ENCODE data around the gene TTLL5. TPM values are rescaled to one million over a fixed set of nuclear protein-coding genes. Genes with fewer than 3 reads are reported as not detected.

Gene TTLL5
- polyA plus RNA-seq, 1 of the 3 experiments (the other 2 are of a cell fraction): 9.6 TPM

DNA sequence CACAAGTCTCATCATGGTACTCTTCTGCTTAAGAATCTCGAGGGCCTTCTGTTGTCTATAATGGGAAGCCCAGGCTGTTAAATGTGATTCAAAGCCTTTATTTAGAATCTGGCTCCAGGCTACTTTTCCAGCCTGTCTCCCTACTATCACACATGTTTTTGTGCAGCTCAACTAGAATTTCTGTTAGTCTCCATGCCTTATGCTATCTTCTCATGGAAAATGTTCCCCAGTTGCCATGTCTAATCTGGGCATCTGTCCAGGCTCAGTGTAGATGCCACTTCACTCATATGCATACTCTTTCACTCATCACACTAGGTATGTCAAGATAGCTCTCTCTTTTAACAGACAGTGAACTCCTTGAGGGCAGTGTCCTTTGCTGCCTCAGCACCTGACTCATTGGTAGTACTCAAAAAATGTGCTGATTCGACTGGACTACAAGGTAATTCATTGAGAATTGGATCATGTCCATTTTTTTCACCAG lies 145.3 kb downstream of the TTLL5 start:
- ChIA-PET POLR2A (no interaction called here), CTCF (no interaction called here)
- no peak for DNase-seq
- Histone ChIP-seq H4K20me1 (ENCODE audit: insufficient read depth) (no peaks in the 10 kb centered on the region), H3K27me3 (ENCODE audit: insufficient read depth) (no peaks in the 10 kb centered on the region), H3K79me2 (ENCODE audit: insufficient read depth) (no peaks in the 10 kb centered on the region), H3K4me2 (no peak overlapping the region), H2AFZ (ENCODE audit: low read depth) (no peak overlapping the region), H3K9me2 (no peaks in the 10 kb centered on the region), H3F3A (replicated peaks; ENCODE audit: insufficient read depth) (peaks cover 3% of the 10 kb centered on the region), H3K9ac (no peak overlapping the region), H3K36me3 (replicated peaks in 1 of 2; ENCODE audit: control insufficient read depth in 1 of 2, insufficient read depth in 2 of 2, low read length in 1 of 2) (peaks cover 2 to 4% of the 10 kb centered on the region in 2 experiments), H3K27ac (ENCODE audit: low read depth in 2 of 2, low read length in 1 of 2) (no peak overlapping the region), H3K4me1 (ENCODE audit: control insufficient read depth in 1 of 2, insufficient read depth in 2 of 2, low read depth in 1 of 2, low read length in 1 of 2) (no peaks in the 10 kb centered on the region), H3K4me3 (ENCODE audit: low read depth in 2 of 2, low read length in 1 of 2) (no peak overlapping the region), H3K9me3 (no peaks in the 10 kb centered on the region)
- TF ChIP-seq TCF12 (IDR thresholded peaks at IDR 0.05) (no peak), TAF1 (IDR thresholded peaks at IDR 0.05; ENCODE audit: borderline replicate concordance, low read depth, low read length) (no peak), JUND (IDR thresholded peaks at IDR 0.05) (no peak), MXI1 (IDR thresholded peaks at IDR 0.05; ENCODE audit: low read depth, low read length) (no peak), EZH2phosphoT487 (IDR thresholded peaks at IDR 0.05; ENCODE audit: borderline replicate concordance, low read depth) (no peak), MEF2A (IDR thresholded peaks at IDR 0.05; ENCODE audit: borderline replicate concordance, low read depth) (no peak)
- TF ChIP-seq, protein P1, sequence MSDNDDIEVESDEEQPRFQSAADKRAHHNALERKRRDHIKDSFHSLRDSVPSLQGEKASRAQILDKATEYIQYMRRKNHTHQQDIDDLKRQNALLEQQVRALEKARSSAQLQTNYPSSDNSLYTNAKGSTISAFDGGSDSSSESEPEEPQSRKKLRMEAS (IDR thresholded peaks at IDR 0.05; ENCODE audit: low read depth): no peak
- TF ChIP-seq, protein P2, sequence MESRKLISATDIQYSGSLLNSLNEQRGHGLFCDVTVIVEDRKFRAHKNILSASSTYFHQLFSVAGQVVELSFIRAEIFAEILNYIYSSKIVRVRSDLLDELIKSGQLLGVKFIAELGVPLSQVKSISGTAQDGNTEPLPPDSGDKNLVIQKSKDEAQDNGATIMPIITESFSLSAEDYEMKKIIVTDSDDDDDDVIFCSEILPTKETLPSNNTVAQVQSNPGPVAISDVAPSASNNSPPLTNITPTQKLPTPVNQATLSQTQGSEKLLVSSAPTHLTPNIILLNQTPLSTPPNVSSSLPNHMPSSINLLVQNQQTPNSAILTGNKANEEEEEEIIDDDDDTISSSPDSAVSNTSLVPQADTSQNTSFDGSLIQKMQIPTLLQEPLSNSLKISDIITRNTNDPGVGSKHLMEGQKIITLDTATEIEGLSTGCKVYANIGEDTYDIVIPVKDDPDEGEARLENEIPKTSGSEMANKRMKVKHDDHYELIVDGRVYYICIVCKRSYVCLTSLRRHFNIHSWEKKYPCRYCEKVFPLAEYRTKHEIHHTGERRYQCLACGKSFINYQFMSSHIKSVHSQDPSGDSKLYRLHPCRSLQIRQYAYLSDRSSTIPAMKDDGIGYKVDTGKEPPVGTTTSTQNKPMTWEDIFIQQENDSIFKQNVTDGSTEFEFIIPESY (IDR thresholded peaks at IDR 0.05; ENCODE audit: borderline replicate concordance, low read depth): no peak
- TF ChIP-seq, protein P3, sequence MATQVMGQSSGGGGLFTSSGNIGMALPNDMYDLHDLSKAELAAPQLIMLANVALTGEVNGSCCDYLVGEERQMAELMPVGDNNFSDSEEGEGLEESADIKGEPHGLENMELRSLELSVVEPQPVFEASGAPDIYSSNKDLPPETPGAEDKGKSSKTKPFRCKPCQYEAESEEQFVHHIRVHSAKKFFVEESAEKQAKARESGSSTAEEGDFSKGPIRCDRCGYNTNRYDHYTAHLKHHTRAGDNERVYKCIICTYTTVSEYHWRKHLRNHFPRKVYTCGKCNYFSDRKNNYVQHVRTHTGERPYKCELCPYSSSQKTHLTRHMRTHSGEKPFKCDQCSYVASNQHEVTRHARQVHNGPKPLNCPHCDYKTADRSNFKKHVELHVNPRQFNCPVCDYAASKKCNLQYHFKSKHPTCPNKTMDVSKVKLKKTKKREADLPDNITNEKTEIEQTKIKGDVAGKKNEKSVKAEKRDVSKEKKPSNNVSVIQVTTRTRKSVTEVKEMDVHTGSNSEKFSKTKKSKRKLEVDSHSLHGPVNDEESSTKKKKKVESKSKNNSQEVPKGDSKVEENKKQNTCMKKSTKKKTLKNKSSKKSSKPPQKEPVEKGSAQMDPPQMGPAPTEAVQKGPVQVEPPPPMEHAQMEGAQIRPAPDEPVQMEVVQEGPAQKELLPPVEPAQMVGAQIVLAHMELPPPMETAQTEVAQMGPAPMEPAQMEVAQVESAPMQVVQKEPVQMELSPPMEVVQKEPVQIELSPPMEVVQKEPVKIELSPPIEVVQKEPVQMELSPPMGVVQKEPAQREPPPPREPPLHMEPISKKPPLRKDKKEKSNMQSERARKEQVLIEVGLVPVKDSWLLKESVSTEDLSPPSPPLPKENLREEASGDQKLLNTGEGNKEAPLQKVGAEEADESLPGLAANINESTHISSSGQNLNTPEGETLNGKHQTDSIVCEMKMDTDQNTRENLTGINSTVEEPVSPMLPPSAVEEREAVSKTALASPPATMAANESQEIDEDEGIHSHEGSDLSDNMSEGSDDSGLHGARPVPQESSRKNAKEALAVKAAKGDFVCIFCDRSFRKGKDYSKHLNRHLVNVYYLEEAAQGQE (IDR thresholded peaks at IDR 0.05; ENCODE audit: low read depth, low read length): no peak
- 74% methylated on average over 2 of the region's 2 CpGs for WGBS (ENCODE audit: low lambda C conversion rate)

DNA sequence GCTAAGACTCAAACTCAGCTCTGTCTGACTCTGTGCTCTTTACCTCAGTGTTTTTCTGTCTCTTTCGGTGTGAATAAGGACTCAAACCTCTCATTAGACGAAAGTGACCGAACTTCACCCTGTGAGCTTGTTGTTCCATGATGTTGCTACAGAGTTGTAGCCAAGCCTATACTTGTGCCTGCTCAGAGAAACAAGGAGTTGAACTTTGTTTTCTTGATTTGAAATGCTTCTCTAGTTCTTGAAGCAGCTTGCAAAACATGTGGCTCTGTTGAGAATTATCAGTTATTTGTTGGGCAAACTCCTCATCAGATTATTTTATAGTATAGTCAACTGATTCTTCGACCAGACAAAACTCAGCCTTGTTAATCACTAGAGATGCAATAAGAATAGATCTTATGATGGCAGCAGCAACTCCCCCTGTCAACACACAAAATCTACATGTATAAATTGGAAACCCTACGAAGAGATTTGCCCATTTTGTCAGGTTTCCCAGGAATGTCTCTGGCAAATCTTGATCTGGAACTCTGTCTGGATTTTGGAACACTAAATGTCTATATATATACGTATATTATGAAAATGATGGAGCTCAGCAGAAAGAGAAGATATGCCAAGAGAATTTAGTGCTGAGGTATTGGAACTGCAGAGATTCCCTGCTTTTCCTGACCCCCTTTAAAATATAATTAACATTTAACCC lies 146.8 kb downstream of the TTLL5 start:
- 90% methylated on average over 6 of the region's 6 CpGs for WGBS (ENCODE audit: low lambda C conversion rate)
- H3K27ac ChIP-seq (ENCODE audit: low read depth in 2 of 2, low read length in 1 of 2): no peak overlapping the region
- no peak for DNase-seq
- ChIA-PET CTCF (interaction anchor here (0.6 to 1.4 kb wide), 3 partner anchors 16 to 957 kb away, joined by 3 to 4 read pairs (median 3); no protein-coding TSS in a partner anchor), POLR2A (no interaction called here)
- H3K9ac ChIP-seq: no peak overlapping the region
- H3K27me3 ChIP-seq (ENCODE audit: insufficient read depth): no peaks in the 10 kb centered on the region
- no peaks in the 10 kb centered on the region for H3K79me2 ChIP-seq (ENCODE audit: insufficient read depth)
- H3K4me2 ChIP-seq: no peak overlapping the region
- peaks cover 0 to 4% of the 10 kb centered on the region in 2 experiments for H3K36me3 ChIP-seq (replicated peaks in 1 of 2; ENCODE audit: control insufficient read depth in 1 of 2, insufficient read depth in 2 of 2, low read length in 1 of 2)
- H3K9me3 ChIP-seq: no peaks in the 10 kb centered on the region
- H3F3A ChIP-seq (replicated peaks; ENCODE audit: insufficient read depth): peaks cover 3% of the 10 kb centered on the region
- peaks cover 0 to 4% of the 10 kb centered on the region in 2 experiments; a peak in 1 of 4 replicates for H3K4me1 ChIP-seq (ENCODE audit: control insufficient read depth in 1 of 2, insufficient read depth in 2 of 2, low read depth in 1 of 2, low read length in 1 of 2)
- H4K20me1 ChIP-seq (ENCODE audit: insufficient read depth): no peaks in the 10 kb centered on the region
- no peak overlapping the region for H3K4me3 ChIP-seq (ENCODE audit: low read depth in 2 of 2, low read length in 1 of 2)
- H3K9me2 ChIP-seq: no peaks in the 10 kb centered on the region
- no peak overlapping the region for H2AFZ ChIP-seq (ENCODE audit: low read depth)
- TF ChIP-seq, protein P4, sequence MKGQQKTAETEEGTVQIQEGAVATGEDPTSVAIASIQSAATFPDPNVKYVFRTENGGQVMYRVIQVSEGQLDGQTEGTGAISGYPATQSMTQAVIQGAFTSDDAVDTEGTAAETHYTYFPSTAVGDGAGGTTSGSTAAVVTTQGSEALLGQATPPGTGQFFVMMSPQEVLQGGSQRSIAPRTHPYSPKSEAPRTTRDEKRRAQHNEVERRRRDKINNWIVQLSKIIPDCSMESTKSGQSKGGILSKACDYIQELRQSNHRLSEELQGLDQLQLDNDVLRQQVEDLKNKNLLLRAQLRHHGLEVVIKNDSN (IDR thresholded peaks at IDR 0.05; ENCODE audit: borderline replicate concordance, low read depth): no peak
- TF ChIP-seq NFIC (IDR thresholded peaks at IDR 0.05; ENCODE audit: borderline replicate concordance): no peak
- no peak for TF ChIP-seq RFX5 (IDR thresholded peaks at IDR 0.05; ENCODE audit: low read length)
- no peak for TF ChIP-seq FOXJ3 (CRISPR knock-in tag; IDR thresholded peaks at IDR 0.05)
- TF ChIP-seq TEAD4 (IDR thresholded peaks at IDR 0.05; ENCODE audit: borderline replicate concordance, insufficient read depth): no peak
- no peak for TF ChIP-seq POLR2AphosphoS5 (IDR thresholded peaks at IDR 0.05; ENCODE audit: low read depth, low read length)
- no peak for TF ChIP-seq FOXM1 (IDR thresholded peaks at IDR 0.05; ENCODE audit: low read depth)
- TF ChIP-seq RAD21 (IDR thresholded peaks at IDR 0.05; ENCODE audit: low read length): no peak
- TF ChIP-seq CHD2 (IDR thresholded peaks at IDR 0.05; ENCODE audit: low read length, partially characterized antibody): no peak
- TF ChIP-seq JUND (IDR thresholded peaks at IDR 0.05): no peak
- TF ChIP-seq, protein P5, sequence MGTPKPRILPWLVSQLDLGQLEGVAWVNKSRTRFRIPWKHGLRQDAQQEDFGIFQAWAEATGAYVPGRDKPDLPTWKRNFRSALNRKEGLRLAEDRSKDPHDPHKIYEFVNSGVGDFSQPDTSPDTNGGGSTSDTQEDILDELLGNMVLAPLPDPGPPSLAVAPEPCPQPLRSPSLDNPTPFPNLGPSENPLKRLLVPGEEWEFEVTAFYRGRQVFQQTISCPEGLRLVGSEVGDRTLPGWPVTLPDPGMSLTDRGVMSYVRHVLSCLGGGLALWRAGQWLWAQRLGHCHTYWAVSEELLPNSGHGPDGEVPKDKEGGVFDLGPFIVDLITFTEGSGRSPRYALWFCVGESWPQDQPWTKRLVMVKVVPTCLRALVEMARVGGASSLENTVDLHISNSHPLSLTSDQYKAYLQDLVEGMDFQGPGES (IDR thresholded peaks at IDR 0.05; ENCODE audit: low read depth, low read length): no peak

All from SK-N-SH (cell line).